Fibroblast of lung (primary cell): ENCODE data around the gene GNPAT.

Source experiments
- EZH2 ChIP-seq: IDR thresholded peaks from 2 replicates; pipeline ENCODE4 v1.5.1; 2012; ENCODE audit warnings: low read length, control low read depth, mild to moderate bottlenecking; ENCODE audit errors: missing control alignments
- TF ChIP-seq, protein P1 (sequence below), 2 donors: IDR thresholded peaks in 1 of 2; conservative IDR thresholded peaks in 1 of 2; 1 replicate in 1 of 2; 2 replicates in 1 of 2; pipeline ENCODE4 v1.5.1; 2011 to 2012; ENCODE audit warnings: low read length in 2 of 2, control low read depth in 1 of 2, inconsistent platforms in 1 of 2, low read depth in 1 of 2, mild to moderate bottlenecking in 1 of 2

DNA sequence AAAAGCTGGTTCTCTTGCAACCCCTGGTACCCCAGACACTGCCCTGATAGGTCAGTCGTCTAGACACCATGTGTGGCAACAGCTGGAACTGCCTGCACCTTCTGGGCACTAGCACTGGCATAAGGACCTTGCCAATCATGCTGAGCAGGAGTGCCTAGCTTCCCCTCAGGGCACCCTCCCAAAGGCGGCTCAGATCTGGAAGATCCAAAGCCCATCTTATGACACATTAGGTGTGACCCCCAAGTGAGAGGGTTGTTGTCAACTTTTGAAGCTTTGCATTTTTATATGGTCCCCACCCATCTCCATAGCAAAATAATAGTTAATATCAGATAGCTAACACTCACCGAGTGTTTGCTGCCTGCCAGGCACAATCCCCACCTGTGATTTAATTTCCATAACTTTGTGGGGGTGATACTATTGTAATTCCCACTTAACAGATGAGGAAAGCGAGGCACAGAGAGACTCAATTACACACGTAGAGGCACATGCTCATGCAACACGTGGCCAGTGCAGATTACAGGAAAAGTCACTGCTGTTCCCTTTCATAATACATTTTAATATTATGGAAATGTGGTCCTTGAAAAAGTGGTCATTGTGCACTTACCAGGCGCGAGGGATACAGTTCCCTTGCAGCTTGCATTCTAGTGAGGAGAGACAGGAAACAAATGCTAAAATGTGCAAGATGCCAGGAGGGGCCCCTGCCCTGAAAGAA is 70.9 kb downstream of the GNPAT start:
- TF ChIP-seq, protein P1, sequence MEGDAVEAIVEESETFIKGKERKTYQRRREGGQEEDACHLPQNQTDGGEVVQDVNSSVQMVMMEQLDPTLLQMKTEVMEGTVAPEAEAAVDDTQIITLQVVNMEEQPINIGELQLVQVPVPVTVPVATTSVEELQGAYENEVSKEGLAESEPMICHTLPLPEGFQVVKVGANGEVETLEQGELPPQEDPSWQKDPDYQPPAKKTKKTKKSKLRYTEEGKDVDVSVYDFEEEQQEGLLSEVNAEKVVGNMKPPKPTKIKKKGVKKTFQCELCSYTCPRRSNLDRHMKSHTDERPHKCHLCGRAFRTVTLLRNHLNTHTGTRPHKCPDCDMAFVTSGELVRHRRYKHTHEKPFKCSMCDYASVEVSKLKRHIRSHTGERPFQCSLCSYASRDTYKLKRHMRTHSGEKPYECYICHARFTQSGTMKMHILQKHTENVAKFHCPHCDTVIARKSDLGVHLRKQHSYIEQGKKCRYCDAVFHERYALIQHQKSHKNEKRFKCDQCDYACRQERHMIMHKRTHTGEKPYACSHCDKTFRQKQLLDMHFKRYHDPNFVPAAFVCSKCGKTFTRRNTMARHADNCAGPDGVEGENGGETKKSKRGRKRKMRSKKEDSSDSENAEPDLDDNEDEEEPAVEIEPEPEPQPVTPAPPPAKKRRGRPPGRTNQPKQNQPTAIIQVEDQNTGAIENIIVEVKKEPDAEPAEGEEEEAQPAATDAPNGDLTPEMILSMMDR (conservative IDR thresholded peaks at IDR 0.05 in 1 of 2, IDR thresholded peaks at IDR 0.05 in 1 of 2; ENCODE audit: low read depth in 1 of 2, low read length in 2 of 2), result no peak
- TF ChIP-seq EZH2, result no peak
